NCI-H2196 treated with DMSO at 0.1 percent for 48 hours (cell line): Measurements from ENCODE around the gene EXOC4.
"Not testable (repeated sequence)": the region's sequence is repeated elsewhere in the genome, so short reads cannot be mapped to it uniquely, and the experiment has no call there.

ENCODE experiments used
- DNase-seq: peaks from one replicate; lab custom pipeline; 2025; ENCODE audit not compliant: unreplicated experiment; lab: John Stamatoyannopoulos, UW

The EXOC4 gene

DNA sequence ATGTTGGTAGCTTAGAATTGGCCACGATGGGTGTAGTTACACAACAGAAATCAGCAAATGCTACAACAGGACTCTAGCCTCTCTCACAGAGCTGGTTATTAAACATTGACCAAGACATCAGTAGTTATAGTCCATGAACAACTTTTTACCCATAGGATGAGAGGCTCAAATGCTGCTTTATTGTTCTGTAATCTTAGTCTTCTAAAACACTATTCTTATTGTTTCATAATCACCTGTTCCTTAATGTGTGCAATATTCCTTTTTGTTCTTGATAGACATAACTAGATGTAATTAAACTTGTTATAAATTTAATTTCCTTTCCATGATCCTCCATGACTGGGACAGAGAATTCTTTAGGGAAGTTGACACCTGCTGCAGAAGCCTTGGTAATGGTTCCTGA lies 356.9 kb downstream of the EXOC4 start:
- no peak for DNase-seq

DNA sequence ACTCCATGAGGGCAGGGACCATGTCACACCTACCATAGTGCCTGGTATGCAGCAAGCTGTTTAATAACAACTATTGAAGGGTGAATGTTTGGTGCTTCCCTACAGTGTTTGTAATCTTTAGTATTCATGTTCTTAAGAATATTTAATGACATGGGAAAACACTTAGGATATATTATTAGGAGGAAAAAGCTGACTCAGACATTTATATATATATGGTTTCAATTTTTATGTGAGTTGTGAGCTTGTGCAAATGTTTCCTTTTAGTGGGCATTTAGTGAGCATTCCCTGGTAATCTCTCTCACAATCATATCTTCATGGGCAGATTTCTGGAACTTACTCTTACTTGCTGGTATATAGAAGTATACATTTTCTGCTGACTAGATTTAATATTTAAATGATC lies 359.1 kb downstream of the EXOC4 start:
- no peak for DNase-seq

DNA sequence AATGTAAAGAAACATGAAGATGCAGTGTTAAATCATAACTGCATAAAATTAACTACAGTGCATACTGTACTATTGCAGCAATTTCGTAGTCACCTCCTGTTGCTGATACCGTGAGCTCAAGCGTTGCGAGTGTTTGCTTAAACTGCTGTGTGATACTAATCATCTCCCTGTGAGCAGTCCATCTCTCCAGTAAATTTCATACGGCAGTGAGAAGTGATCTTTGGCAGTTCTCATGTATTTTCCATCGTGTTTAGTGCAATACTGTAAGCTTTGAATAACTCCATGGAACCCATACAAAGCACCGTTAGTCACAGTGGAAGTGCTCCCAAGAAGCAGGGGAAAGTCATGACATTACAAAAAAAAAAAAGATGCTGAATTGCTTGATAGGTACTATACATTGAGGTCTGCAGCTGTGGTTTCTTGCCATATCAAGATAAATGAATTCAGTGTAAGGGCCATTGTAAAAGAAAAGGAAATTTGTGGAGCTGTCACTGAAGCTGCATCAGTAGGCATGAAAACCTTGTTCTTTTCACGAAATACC lies 360.4 kb downstream of the EXOC4 start:
- no peak for DNase-seq

DNA sequence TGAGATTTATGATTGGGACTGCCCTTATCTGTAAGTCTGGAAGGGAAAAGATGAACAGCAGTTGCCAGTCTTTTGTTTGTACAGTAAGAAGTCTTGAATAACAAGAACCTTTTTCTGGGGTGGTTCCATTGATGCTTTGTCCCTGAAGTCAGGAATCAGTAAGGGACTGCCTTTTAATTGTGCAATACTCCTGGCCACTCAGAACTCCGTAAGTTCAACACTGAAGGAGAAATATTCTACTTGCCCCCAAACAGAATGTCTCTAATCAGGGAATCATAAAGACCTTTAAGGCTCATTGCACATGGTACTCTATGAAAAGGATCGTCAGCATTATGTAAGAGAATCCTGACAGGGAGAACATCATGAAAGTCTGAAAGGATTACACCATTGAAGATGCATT lies 361.4 kb downstream of the EXOC4 start:
- DNase-seq = no peak

DNA sequence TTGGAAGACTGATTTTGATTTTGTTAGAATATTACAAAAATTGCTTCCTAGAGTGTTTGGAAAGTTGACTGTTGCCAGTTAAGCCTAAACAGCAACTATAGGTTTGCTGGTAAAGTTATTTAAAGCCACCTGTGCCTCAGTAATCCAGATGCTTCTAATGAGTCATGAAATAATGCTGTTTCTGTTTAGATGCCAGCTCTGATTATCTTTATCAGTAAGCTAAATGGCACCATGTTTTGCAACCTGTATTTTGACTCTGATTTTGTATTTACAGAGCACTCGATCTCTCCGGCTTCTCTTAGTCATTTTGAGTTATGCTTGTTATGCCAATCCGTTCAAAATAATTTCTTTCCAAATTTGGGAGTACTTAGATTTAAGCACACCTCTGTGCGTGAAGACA lies 366.1 kb downstream of the EXOC4 start:
- no peak for DNase-seq

DNA sequence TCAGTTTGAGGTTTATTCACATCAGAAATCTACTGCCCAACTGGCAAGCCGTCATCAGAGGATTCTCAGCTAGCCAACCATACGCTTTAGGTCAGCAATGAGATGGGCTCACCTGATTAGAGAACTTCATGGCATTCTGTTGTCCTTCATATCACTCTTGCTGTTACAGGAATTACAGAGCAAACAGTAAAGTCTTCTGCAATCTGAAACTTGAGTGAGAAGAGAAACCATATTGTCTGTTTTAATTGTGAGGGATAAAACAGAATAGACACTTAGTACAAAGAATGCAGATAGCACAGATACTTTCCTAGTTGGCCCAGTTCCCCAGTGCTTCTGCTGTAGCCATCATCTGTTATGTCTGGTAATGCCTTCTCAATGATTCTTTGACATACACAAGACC lies 366.6 kb downstream of the EXOC4 start:
- no peak for DNase-seq

DNA sequence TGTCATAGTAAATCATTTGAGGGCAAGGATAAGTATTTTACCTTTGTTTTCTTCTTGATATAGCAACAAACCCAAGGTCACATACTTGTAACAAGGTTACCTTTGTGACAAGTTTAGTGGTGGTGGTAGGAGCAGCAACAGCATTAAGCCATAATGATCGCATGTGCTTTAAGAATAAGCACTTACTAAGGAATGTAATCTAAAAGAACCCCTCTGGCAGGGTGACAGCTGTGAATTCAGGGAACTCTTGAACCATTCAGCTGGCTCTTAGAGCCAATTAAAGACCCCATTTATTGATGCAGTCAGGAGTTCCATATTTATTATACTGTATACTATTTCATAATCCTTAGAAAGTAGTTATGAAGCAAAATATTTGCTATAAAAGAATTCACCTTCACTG lies 370.8 kb downstream of the EXOC4 start:
- DNase-seq = no peak

DNA sequence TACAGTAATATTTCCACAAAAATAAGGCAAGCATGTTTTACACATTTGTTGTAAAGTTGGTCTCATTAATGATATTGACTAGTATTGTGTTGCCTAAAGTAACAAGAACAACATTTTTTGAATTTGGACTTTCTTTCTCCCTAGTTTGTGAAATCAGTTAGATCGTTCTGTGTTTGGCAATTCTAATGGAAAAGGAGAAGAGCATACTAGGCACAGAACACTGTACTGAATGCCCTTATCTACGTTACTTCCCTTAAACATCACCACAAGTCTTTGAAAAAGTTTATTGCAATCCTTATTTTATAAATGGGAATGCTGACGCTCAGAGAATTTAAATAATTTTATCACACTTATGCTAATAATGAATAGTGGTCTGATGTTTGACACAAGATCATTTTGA lies 372.2 kb downstream of the EXOC4 start:
- no peak for DNase-seq

DNA sequence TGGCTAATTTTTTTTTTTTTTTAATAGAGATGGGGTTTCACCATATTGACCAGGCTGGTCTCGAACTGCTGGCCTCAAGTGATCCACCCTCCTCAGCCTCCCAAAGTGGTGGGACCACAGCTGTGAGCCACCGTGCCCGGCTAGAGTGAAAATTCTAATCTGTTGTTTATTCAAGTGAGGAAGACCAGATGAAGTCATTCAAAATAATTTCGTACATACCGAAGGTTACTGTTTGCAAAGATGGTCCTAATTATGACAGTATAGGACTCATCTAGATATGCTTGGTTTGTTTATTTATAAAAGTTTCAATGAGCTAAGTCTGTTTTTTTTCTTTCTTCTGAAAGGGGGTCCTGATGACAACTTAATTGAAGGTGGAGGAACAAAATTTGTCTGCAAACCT lies 376.8 kb downstream of the EXOC4 start:
- no peak for DNase-seq

DNA sequence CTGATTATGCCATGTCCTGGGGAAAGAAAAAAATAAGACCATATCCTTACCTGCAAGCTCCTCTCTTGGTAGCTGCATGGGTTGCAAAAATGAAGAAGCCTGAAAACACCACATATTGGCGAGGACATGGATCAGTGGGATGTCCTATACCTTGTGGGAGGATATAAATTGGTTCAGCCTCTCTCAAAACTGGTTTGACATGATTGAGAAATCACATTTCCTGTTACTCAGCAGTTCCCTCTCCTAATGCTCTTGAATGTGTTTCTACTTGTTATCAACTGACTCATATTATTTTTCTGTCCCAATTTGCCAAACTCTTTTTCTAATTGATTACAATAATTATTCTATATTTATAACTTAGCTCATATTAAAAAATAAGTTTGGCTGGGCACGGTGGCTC lies 380.2 kb downstream of the EXOC4 start:
- no peak for DNase-seq

DNA sequence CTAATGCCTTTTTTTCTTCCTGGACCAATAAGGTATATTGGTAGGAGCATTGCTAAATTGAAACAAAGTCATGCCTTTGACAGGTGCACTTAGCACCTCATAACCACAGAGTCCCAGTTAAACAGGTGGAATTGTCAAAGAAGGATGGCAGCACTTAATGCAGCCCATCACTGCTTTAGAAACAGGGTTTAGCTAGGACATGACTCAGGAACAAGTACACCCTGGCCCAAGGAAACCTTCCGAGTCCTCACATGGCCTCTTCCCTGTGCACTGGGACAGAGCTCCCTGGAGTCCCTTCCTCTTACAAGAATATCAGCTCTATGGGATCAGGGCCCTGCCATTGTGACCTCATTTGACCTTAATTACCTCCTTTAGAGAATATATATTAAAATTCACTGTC lies 382.7 kb downstream of the EXOC4 start:
- no peak for DNase-seq

DNA sequence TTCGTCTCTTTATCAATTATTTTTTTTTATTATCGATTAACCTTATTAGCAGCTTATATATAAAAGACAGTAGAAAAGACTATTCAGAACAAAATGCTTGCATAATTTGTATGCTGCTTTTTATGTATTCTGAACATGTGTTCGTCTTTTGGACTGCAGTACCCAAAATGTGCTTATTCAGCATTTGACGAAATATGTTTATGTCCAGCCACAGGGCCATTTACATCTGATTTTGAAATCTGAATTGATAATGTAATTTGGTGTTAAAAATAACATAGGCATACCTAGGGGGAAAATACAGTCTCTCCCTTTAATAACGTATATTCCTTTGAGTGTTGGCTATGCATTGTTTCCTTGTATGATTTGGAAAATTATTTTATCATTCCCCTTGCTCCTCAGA lies 386.0 kb downstream of the EXOC4 start:
- DNase-seq = no peak

DNA sequence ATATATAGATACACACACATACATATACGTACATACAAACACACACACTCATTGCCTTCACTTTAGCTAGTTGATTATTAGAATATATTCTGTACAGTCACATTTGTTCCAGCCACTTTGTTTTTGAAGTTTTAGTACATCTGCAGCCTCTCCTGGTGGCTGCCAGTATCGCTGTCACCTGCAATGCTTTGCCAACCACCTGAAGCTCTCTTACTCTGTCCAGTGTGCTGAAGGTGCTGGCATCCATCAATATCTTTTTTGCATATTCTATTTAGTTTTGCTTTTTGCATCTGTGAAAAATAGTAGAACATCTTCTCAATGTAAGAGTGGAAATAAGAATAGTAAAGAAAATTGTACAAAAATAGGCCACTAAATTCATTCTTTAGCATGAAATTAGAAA lies 388.6 kb downstream of the EXOC4 start:
- DNase-seq = no peak

DNA sequence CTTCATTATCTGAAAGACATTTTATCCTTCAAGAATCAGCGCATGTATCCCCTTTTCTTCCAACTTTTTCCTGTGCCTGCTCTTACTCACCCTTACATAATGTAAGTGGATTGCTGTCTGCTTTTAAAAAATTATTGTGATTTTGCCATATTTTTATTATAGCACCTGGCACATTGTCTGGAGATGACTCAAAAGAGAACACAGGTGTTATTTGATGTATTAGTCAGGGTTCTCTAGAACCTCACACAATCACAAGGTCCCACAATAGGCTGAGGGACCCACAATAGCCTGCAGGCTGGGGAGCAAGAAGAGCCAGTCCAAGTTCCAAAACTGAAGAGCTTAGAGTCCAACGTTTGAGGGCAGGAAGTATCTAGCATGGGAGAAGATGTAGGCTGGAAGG lies 390.0 kb downstream of the EXOC4 start:
- DNase-seq = no peak

DNA sequence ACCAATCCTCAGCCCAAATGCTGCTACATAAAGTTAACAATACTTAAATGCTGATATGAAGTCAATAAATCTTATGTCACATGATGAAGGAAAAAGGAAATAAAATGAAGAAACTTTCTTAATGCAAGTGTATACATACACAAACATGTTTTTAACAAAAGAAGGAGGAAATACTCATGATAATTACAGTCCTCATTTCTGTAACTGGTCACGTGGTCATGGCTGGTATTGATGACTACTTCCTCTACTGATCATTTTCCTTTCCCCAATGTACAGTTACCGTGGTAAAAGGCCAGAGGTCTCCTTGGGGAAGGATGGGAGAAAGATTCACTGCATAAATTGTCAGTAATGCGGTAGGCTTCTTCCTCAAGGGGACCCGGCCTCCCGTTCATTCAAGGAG lies 390.8 kb downstream of the EXOC4 start:
- DNase-seq = not testable (repeated sequence)

DNA sequence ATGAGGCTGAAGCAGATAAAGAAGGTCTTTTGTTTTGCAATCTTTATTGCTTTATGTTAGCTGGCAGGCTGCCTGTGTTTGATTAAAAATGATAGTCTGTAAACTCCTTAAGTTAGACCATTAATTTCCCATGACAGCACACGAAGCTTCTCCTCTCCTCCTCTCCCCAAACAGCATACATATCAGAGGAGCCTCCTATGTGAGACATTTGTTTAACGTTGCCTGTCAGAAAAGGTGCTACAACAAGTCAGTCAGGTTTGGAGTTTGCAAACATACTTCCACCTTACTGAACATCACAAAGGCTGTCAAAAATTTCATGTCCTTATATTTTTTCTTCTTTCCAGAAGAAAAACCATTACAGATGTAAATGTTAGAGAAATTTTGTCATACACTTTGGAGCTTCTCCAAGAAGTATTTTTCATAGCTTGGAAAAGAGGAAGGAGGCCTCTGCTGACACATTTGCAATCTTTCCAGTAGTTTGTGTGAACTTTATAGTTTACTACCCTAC lies 393.1 kb downstream of the EXOC4 start:
- no peak for DNase-seq

DNA sequence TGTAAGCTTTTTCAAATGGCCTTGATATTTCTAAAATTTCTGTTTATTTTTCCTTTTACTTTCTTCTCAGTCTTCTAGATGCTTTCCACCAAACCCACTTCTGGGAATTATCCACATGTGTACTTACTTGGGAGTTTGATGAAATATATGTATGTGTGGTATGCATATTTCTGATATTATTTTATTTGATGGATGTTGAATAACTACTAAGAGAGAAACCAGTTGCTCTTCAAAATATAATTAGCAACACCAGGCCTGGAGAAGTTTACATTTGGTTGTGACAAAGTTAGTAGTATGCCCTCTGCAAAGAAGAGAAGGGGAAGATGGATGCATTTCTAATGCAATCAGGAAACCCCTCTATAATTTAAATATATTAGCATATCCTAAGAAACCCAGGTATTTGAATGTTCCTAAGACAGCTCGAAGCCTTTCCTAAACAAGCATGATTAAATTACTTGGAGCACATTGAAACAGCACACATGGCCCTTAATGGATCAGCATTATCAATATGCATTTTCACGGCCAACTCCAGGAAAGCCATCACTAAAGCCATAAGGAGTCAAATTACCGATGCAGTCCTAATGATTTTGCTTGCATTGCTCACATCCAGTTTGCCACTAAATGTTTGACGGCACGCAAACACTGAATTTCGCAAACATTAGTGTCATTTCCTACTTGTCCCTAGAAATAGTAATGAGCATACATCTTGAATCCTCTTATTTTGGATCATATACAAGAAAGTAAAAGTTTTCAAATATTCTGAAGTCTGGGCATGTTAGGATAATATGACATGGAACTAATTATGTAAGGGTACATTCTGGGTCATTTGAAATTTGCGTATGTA lies 393.8 kb downstream of the EXOC4 start:
- no peak for DNase-seq

DNA sequence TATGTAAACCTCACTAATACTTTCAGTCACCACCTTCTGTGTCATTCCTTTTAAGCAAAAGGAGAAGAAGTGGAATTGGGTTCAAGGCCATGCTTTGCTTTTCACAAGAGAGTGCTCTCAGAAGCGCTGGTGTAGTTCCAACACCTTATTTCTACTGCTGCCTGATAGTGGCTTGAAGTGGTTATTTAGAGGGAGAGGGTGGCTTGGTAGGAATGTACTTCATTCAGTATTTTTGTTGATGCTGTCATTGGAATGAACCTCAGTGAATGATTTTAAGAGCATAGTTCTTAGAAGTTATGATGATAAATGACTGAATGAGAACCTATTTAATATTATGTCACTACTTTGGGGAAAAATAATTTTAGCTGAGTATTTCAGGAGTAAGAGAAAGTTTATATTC lies 396.7 kb downstream of the EXOC4 start:
- DNase-seq = no peak

DNA sequence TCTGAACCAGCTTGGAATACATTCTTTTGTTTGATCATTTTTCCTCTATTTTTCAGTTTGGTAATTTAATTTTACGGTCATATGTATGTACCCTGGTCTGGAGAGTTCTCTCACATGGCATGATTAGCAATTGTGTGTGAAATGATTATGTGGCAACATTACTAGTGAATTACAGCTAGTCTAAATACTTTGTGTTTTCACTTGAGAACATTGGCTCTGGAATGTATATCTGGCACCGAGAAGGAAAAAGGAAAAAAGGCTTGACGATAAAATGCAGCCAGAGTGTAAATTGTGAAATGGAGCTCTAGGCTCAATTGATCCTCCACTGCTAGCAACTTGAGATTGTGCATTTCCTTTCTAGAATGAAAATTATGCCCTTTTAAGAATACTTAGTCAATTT lies 397.2 kb downstream of the EXOC4 start:
- DNase-seq = no peak

DNA sequence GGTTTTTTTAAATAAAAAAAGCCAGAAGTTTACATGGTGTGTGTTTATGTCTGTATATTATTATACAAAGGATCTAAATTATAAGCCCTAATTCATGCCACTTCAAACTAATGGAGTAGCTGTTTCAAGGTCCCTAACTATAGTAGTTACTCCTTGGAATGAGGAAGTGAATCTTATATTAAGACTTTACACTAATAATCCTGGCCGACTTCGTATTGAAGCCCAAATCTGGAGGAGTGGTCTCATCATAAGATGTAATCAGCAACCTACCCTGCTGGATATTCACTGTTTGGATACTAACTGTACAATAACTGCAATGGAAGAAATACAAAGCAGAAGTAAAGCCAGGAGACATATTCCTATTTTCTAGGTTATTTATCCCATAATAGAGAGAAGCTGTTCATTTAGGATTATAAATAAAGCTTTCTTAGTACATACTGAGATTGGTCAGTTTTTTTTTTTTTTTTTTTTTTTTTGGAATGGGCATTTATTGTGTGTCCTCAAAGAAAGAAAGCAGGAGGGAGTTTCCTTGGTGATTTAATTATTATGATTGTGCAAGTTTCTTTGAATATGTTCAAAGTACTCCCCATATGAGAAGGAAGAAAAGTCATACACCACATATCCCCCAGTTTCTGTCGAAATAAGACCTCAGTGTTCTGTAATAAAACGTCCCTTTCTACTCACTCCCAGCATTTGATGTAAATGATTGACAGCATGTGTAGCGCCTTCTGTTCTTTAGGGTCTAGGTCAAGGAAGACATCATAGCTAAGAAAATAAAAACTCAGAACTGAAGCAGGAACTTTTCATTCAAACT lies 397.8 kb downstream of the EXOC4 start:
- no peak for DNase-seq

DNA sequence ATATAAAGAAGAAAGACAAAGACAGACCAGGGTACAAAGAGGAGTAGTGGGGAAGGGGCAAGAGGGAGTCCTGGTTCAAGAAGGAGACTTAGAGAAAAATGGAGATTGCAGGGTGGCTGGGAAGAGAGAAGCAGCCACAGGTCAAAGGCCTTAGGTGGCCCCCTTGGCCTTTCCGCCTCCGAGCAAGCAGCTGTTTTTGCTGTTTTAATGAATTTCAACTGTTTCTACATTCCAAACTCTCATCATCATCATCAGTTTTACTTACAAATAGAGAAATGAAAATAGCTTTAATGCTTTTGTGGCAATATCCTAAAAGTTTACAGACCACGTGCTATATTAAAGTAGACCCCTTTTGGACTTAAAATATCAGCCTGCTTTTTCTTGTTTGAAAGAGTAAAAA lies 399.7 kb downstream of the EXOC4 start:
- no peak for DNase-seq

DNA sequence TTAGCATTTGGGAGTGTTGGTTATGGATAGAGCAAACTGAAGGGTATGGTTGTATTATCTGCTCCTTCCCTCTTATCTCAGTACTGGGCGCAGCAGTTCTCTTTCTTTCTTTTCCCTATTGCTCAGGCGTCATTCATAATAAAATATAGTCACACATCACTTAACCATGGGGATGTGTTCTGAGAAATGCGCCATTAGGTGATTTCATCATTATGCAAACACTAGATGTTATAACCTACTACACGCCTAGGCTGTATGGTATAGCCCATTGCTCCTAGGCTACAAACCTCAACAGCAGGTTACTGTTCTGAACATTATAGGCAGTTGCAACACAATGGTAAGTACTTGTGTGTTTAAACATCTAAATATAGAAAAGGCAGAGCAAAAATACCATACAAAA lies 401.7 kb downstream of the EXOC4 start:
- no peak for DNase-seq
